SK-N-SH (cell line): ENCODE data around the gene C18orf63. TPM values are rescaled to one million over a fixed set of nuclear protein-coding genes. Genes with fewer than 3 reads are reported as not detected.

ENCODE experiments used
- CTCF ChIA-PET: fragments of 300-600, 350-600 bp; formaldehyde crosslinking; extraction: SDS; loops from one replicate; lab custom pipeline; 2021; lab: Yijun Ruan, JAX
- POLR2A ChIA-PET: fragments of 350-600 bp; sonication (Branson Sonifier 250); formaldehyde crosslinking; extraction: SDS; loops from one replicate; lab custom pipeline; 2020; ENCODE audit warnings: antibody characterized with exemption, inconsistent platforms; lab: Yijun Ruan, JAX
- DNase-seq: peaks from one replicate; pipeline ENCODE4 v3.0.0; 2012
- H2AFZ ChIP-seq: fragments of 200-600 bp; sonication (generic); 2 replicates; pipeline ENCODE4 v1.8.1; 2016; ENCODE audit warnings: antibody characterized with exemption, mild to moderate bottlenecking, low read depth
- H3F3A ChIP-seq: fragments of 200-600 bp; sonication (generic); replicated peaks from 2 replicates; pipeline ENCODE3; 2016; ENCODE audit warnings: antibody characterized with exemption, mild to moderate bottlenecking; ENCODE audit not compliant: insufficient read depth
- H3K27ac ChIP-seq, 2 experiments: fragments of 200-500 bp in 1 of 2; fragments of 200-600 bp in 1 of 2; sonication (Bioruptor generic) in 1 of 2; sonication (generic), shearing (Covaris generic) in 1 of 2; 2 replicates each; pipeline versions ENCODE4 v1.5.1 to v1.6.1; 2014 to 2016; ENCODE audit warnings: low read depth in 2 of 2, inconsistent platforms in 1 of 2, low read length in 1 of 2, mild to moderate bottlenecking in 1 of 2, mixed read lengths in 1 of 2
- H3K27me3 ChIP-seq: fragments of 200-600 bp; sonication (generic), shearing (Covaris generic); 2 replicates; pipeline ENCODE4 v1.6.1; 2016; ENCODE audit warnings: mixed run types; ENCODE audit not compliant: insufficient read depth
- H3K36me3 ChIP-seq, 2 experiments: fragments of 200-500 bp in 1 of 2; fragments of 200-600 bp in 1 of 2; sonication (Bioruptor generic) in 1 of 2; sonication (generic) in 1 of 2; replicated peaks in 1 of 2; 2 replicates each; pipeline versions ENCODE3 to v1.5.1; 2014 to 2016; ENCODE audit warnings: low read length in 1 of 2, mild to moderate bottlenecking in 1 of 2; ENCODE audit not compliant: insufficient read depth in 2 of 2, control insufficient read depth in 1 of 2
- H3K4me1 ChIP-seq, 2 experiments: fragments of 200-500 bp in 1 of 2; fragments of 200-600 bp in 1 of 2; sonication (Bioruptor generic) in 1 of 2; sonication (generic), shearing (Covaris generic) in 1 of 2; 2 replicates each; pipeline versions ENCODE4 v1.5.1 to v1.6.1; 2014 to 2016; ENCODE audit warnings: low read depth in 1 of 2, low read length in 1 of 2, mixed run types in 1 of 2; ENCODE audit not compliant: insufficient read depth in 2 of 2, control insufficient read depth in 1 of 2
- H3K4me2 ChIP-seq: fragments of 200-600 bp; sonication (generic), shearing (Covaris generic); 2 replicates; pipeline ENCODE4 v1.6.1; 2017; ENCODE audit warnings: mixed run types
- H3K4me3 ChIP-seq, 2 experiments: fragments of 200-500 bp in 1 of 2; fragments of 200-600 bp in 1 of 2; sonication (Bioruptor generic) in 1 of 2; sonication (generic), shearing (Covaris generic) in 1 of 2; 2 replicates each; pipeline versions ENCODE4 v1.5.1 to v1.8.1; 2014 to 2016; ENCODE audit warnings: low read depth in 2 of 2, inconsistent platforms in 1 of 2, low read length in 1 of 2, mild to moderate bottlenecking in 1 of 2, mixed read lengths in 1 of 2, moderate library complexity in 1 of 2
- H3K79me2 ChIP-seq: fragments of 200-600 bp; sonication (generic); 2 replicates; pipeline ENCODE4 v1.8.1; 2017; ENCODE audit warnings: mild to moderate bottlenecking; ENCODE audit not compliant: insufficient read depth
- H3K9ac ChIP-seq: fragments of 200-600 bp; sonication (generic); 2 replicates; pipeline ENCODE4 v1.6.1; 2017; ENCODE audit warnings: mixed run types
- H3K9me2 ChIP-seq: fragments of 200-600 bp; sonication (generic); 2 replicates; pipeline ENCODE4 v1.6.1; 2017; ENCODE audit warnings: mixed run types
- H3K9me3 ChIP-seq: fragments of 200-600 bp; sonication (generic); 2 replicates; pipeline ENCODE4 v1.6.1; 2017; ENCODE audit warnings: mixed run types, mild to moderate bottlenecking, moderate library complexity
- H4K20me1 ChIP-seq: fragments of 200-600 bp; sonication (generic); 2 replicates; pipeline ENCODE4 v1.6.1; 2017; ENCODE audit warnings: mild to moderate bottlenecking, mixed run types; ENCODE audit not compliant: insufficient read depth
- CTCF ChIP-seq: fragments of 200-600 bp; sonication (generic); IDR thresholded peaks from 2 replicates; pipeline ENCODE4 v1.6.1; 2017; ENCODE audit warnings: antibody characterized with exemption, mild to moderate bottlenecking, moderate library complexity
- FOSL2 ChIP-seq: IDR thresholded peaks from 2 replicates; pipeline ENCODE4 v1.4.0; 2012; ENCODE audit warnings: low read depth, mild to moderate bottlenecking, moderate library complexity, borderline replicate concordance
- FOXM1 ChIP-seq: IDR thresholded peaks from 2 replicates; pipeline ENCODE4 v1.4.0; 2012; ENCODE audit warnings: low read depth, mild to moderate bottlenecking
- GABPA ChIP-seq: IDR thresholded peaks from 2 replicates; pipeline ENCODE4 v1.4.0; 2012; ENCODE audit warnings: low read depth, mild to moderate bottlenecking
- IRF3 ChIP-seq: fragments of 150-350 bp; IDR thresholded peaks from 2 replicates; pipeline ENCODE4 v1.6.1; 2016; ENCODE audit warnings: mild to moderate bottlenecking, low read depth, low read length
- NFIC ChIP-seq: IDR thresholded peaks from 2 replicates; pipeline ENCODE4 v1.4.0; 2012; ENCODE audit warnings: borderline replicate concordance
- RAD21 ChIP-seq: IDR thresholded peaks from 2 replicates; pipeline ENCODE4 v1.6.1; 2012; ENCODE audit warnings: mild to moderate bottlenecking, low read length
- RCOR1 ChIP-seq: fragments of 150-350 bp; IDR thresholded peaks from 2 replicates; pipeline ENCODE4 v1.6.1; 2017; ENCODE audit warnings: antibody characterized with exemption, low read length
- REST ChIP-seq: IDR thresholded peaks from 2 replicates; pipeline ENCODE4 v1.6.1; 2012; ENCODE audit warnings: mild to moderate bottlenecking, low read depth, low read length, moderate library complexity
- RFX5 ChIP-seq: IDR thresholded peaks from 2 replicates; pipeline ENCODE4 v1.6.1; 2012; ENCODE audit warnings: mild to moderate bottlenecking, improper control_type of control experiment, low read length
- SIN3A ChIP-seq: IDR thresholded peaks from 2 replicates; pipeline ENCODE4 v1.6.1; 2012; ENCODE audit warnings: low read depth, mild to moderate bottlenecking, low read length, moderate library complexity, borderline replicate concordance
- TAF1 ChIP-seq: IDR thresholded peaks from 2 replicates; pipeline ENCODE4 v1.6.1; 2012; ENCODE audit warnings: low read depth, mild to moderate bottlenecking, low read length, moderate library complexity, borderline replicate concordance
- WGBS: methylation state at CpG from one replicate; pipeline ENCODE4 v1.1.6; 2017; ENCODE audit warnings: low lambda C conversion rate; 5-methylcytosine and 5-hydroxymethylcytosine counted together
- polyA plus RNA-seq, 3 experiments: library from polyadenylated mRNA; depleted of rRNA; stranded (reverse); fragments of >200 nt; gene quantifications; 2 replicates each; pipeline ENCODE4 v1.2.3, GENCODE V29; 2012

The C18orf63 gene
- polyA plus RNA-seq, 1 of the 3 experiments (the other 2 are of a cell fraction), result not detected

GRCh38 chr18:74303936-74304335 is 11.7 kb upstream of the C18orf63 start:
- peaks cover 6% of the 10 kb centered on the region; the same call in 1 of the 2 replicates for H3K27me3 ChIP-seq
- no peak overlapping the region for H2AFZ ChIP-seq
- no peak overlapping the region for H3K27ac ChIP-seq
- no peaks in the 10 kb centered on the region for H4K20me1 ChIP-seq
- no peak overlapping the region for H3K4me2 ChIP-seq
- no peaks in the 10 kb centered on the region for H3K79me2 ChIP-seq
- POLR2A ChIA-PET, result no interaction called here
- H3K36me3 ChIP-seq, result no peaks in the 10 kb centered on the region
- H3K9ac ChIP-seq, result no peak overlapping the region
- CTCF ChIA-PET, result no interaction called here
- whole genome bisulfite sequencing, result 18% methylated on average over 1 of the region's 1 CpG
- no peaks in the 10 kb centered on the region for H3K9me2 ChIP-seq
- no peaks in the 10 kb centered on the region for H3K9me3 ChIP-seq
- DNase-seq, result no peak
- H3K4me1 ChIP-seq, result no peaks in the 10 kb centered on the region; a peak in 1 of 4 replicates
- TF ChIP-seq FOSL2, result peak; percentile 20; the same call in 1 of the 2 replicates
- TF ChIP-seq TAF1, result no peak
- TF ChIP-seq, all 33 proteins: peak for 1
- H3F3A ChIP-seq, result no peaks in the 10 kb centered on the region
- H3K4me3 ChIP-seq, result no peak overlapping the region

- H3K9me3 ChIP-seq, result no peaks in the 10 kb centered on the region
- H2AFZ ChIP-seq, result no peak overlapping the region
- H3K4me1 ChIP-seq, result no peaks in the 10 kb centered on the region
- H3K27me3 ChIP-seq, result peaks cover 18% of the 10 kb centered on the region; the same call in 1 of the 2 replicates
- no peak overlapping the region for H3K27ac ChIP-seq
- TF ChIP-seq RAD21 (peak; percentile 23; the same call in 1 of the 2 replicates), CTCF (peak; percentile 43), NFIC (no peak)
- POLR2A ChIA-PET, result no interaction called here
- H3K4me3 ChIP-seq, result no peak overlapping the region
- 7% methylated on average over 3 of the region's 3 CpGs for WGBS
- no peaks in the 10 kb centered on the region for H4K20me1 ChIP-seq
- no peaks in the 10 kb centered on the region for H3K79me2 ChIP-seq
- H3F3A ChIP-seq, result no peaks in the 10 kb centered on the region
- CTCF ChIA-PET, result interaction anchor here (1.0 to 1.6 kb wide), 4 partner anchors 11 to 32 kb away, joined by 3 to 4 read pairs (median 4); no protein-coding TSS in a partner anchor
- no peaks in the 10 kb centered on the region for H3K36me3 ChIP-seq
- no peak for DNase-seq
- H3K9me2 ChIP-seq, result no peaks in the 10 kb centered on the region
- no peak overlapping the region for H3K4me2 ChIP-seq
- H3K9ac ChIP-seq, result no peak overlapping the region
Observed at GRCh38 chr18:74310411-74310810, 5.2 kb upstream of the C18orf63 start.

- 6% methylated on average over 1 of the region's 1 CpG for WGBS
- no peak overlapping the region for H3K4me3 ChIP-seq
- ChIA-PET POLR2A (no interaction called here), CTCF (interaction anchor here (1.2 to 1.6 kb wide), 3 partner anchors 10 to 31 kb away, joined by 3 to 4 read pairs (median 3); no protein-coding TSS in a partner anchor)
- H3K27ac ChIP-seq, result no peak overlapping the region
- no peaks in the 10 kb centered on the region for H3K9me2 ChIP-seq
- H3K79me2 ChIP-seq, result no peaks in the 10 kb centered on the region
- no peak overlapping the region for H2AFZ ChIP-seq
- H4K20me1 ChIP-seq, result no peaks in the 10 kb centered on the region
- no peaks in the 10 kb centered on the region for H3F3A ChIP-seq
- no peaks in the 10 kb centered on the region for H3K4me1 ChIP-seq
- DNase-seq, result no peak
- H3K9me3 ChIP-seq, result no peaks in the 10 kb centered on the region
- peaks cover 18% of the 10 kb centered on the region; the same call in 1 of the 2 replicates for H3K27me3 ChIP-seq
- H3K9ac ChIP-seq, result no peak overlapping the region
- no peaks in the 10 kb centered on the region for H3K36me3 ChIP-seq
- no peak overlapping the region for H3K4me2 ChIP-seq
- no peak for TF ChIP-seq TAF1
- TF ChIP-seq IRF3, result no peak
- TF ChIP-seq RAD21, result no peak
- TF ChIP-seq RCOR1, result no peak
- no peak for TF ChIP-seq FOXM1
- no peak for TF ChIP-seq RFX5
- TF ChIP-seq SIN3A, result no peak
- no peak for TF ChIP-seq REST
- TF ChIP-seq FOSL2, result no peak
- no peak for TF ChIP-seq GABPA
Observed at GRCh38 chr18:74311000-74311399, 4.6 kb upstream of the C18orf63 start.
